ENCODE data around the gene DLG2. TPM values are rescaled to one million over a fixed set of nuclear protein-coding genes. Genes with fewer than 3 reads are reported as not detected.

The DLG2 gene
- total and polyA plus RNA-seq, 2 donors, result 4.8 to 6.6 TPM

DNA sequence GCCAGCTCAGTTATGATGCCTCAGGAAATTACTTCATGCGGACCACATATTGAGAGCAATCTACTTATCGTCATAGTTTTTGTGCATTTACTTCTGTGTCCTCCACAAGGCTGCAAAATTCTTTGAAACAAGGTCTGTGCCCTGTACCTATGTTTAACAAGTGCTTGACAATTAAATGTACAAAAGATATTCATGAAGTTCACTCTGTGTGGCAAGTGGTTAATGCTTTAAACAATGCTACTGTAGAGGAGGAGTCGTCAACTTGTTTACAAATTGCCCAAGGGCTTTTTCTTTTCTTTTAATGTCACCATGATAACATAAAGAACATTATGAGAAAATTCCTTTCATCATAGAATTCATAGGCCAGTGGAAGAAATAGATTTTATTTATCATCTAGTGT is 1469.5 kb downstream of the DLG2 start:
- Histone ChIP-seq H3K4me1 (ENCODE audit: control insufficient read depth in 2 of 2, insufficient read depth in 2 of 2, low read length in 2 of 2) (no peaks in the 10 kb centered on the region), H3K9me3 (ENCODE audit: control insufficient read depth in 2 of 2, insufficient read depth in 1 of 2, low read length in 1 of 2) (no peaks in the 10 kb centered on the region), H3K27me3 (ENCODE audit: control insufficient read depth in 2 of 2, insufficient read depth in 1 of 2, low read length in 1 of 2) (no peaks in the 10 kb centered on the region), H3K4me3 (ENCODE audit: low read length in 2 of 2) (no peak overlapping the region), H3K36me3 (ENCODE audit: control insufficient read depth in 2 of 2, insufficient read depth in 2 of 2, low read length in 1 of 2) (no peaks in the 10 kb centered on the region), H3K27ac (ENCODE audit: low read depth in 1 of 2, low read length in 1 of 2) (no peak overlapping the region)
- no peak for DNase-seq (ENCODE audit: low read depth in 6 of 9, low spot score in 9 of 9)
- WGBS, result 87% methylated on average over 3 of the region's 3 CpGs

DNA sequence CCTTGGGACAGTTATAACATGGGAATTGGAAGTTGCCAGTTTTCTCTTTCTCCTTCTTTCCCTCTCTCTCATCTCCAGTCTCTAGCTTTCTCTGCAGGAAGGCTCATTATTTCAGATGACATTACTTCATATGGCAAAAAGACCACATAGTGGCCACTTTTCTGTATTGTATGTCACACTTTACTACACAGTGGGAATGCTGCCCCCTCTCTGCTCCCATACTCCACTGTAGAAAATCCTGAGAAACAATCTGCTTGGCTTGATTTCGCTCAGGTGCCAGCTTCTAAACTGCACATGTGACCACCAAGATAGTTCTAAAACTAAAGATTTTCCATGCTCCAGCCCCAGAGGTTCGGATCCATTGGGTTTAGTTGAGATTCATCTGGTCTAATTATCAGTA is 1480.3 kb downstream of the DLG2 start:
- H3K27ac ChIP-seq (ENCODE audit: low read depth in 1 of 2, low read length in 1 of 2), result no peak overlapping the region
- no peaks in the 10 kb centered on the region for H3K9me3 ChIP-seq (ENCODE audit: control insufficient read depth in 2 of 2, insufficient read depth in 1 of 2, low read length in 1 of 2)
- H3K36me3 ChIP-seq (ENCODE audit: control insufficient read depth in 2 of 2, insufficient read depth in 2 of 2, low read length in 1 of 2), result no peaks in the 10 kb centered on the region
- H3K27me3 ChIP-seq (ENCODE audit: control insufficient read depth in 2 of 2, insufficient read depth in 1 of 2, low read length in 1 of 2), result no peaks in the 10 kb centered on the region
- WGBS, result 83% methylated on average over 2 of the region's 2 CpGs
- DNase-seq (ENCODE audit: low read depth in 6 of 9, low spot score in 9 of 9), result no peak
- H3K4me1 ChIP-seq (ENCODE audit: control insufficient read depth in 2 of 2, insufficient read depth in 2 of 2, low read length in 2 of 2), result no peaks in the 10 kb centered on the region
- no peak overlapping the region for H3K4me3 ChIP-seq (ENCODE audit: low read length in 2 of 2)

DNA sequence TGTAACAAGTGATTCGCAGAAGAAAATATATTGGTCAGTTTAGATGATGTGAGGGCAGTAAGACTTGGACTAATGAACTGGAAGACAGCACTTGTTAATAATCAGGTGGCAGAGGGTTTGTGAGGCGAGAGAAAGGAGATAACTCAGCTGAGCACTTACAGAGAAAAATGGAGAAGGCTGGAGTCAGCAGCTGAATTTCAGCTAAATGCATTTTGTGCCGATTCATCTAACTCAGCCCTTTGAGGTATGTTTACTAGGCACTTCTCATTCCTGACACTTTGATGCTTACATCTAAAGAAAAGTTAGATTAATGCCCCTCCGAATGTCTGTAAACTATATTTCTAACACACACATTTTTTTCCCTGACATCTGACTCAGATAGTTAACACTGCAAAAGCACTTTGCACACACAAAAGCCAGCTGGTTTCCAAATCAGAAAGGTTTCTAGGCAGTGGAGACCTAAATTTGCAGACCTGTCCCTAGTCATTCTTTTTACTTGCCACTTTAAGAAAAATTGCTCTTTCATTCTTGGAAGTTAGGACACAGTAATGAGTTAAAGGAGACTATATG is 1481.4 kb downstream of the DLG2 start:
- Histone ChIP-seq H3K27ac (ENCODE audit: low read depth in 1 of 2, low read length in 1 of 2) (no peak overlapping the region), H3K4me3 (ENCODE audit: low read length in 2 of 2) (no peak overlapping the region), H3K36me3 (ENCODE audit: control insufficient read depth in 2 of 2, insufficient read depth in 2 of 2, low read length in 1 of 2) (no peaks in the 10 kb centered on the region), H3K9me3 (ENCODE audit: control insufficient read depth in 2 of 2, insufficient read depth in 1 of 2, low read length in 1 of 2) (no peaks in the 10 kb centered on the region), H3K4me1 (ENCODE audit: control insufficient read depth in 2 of 2, insufficient read depth in 2 of 2, low read length in 2 of 2) (no peaks in the 10 kb centered on the region), H3K27me3 (ENCODE audit: control insufficient read depth in 2 of 2, insufficient read depth in 1 of 2, low read length in 1 of 2) (no peaks in the 10 kb centered on the region)
- WGBS, result 78% methylated on average over 4 of the region's 4 CpGs
- no peak for DNase-seq (ENCODE audit: low read depth in 6 of 9, low spot score in 9 of 9)

DNA sequence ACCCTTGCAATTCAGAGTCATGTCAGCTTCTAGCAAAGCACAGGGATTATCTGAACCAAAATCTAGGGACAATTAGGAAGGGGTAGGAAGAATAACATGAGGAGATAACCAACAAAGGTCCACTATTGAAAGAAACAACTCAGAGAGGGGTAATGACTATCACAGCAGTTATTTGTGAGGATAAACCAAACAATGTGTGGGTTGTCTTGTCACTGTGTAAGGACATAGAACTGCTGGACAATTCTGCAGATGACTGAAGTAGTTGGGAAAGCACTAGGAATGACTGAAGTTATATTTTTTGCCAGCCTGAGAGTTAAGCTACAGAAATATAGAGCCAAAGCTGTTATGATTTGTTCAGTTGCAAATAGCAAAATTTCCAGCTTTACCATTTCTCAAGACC is 1482.6 kb downstream of the DLG2 start:
- H3K4me1 ChIP-seq (ENCODE audit: control insufficient read depth in 2 of 2, insufficient read depth in 2 of 2, low read length in 2 of 2), result no peaks in the 10 kb centered on the region
- H3K4me3 ChIP-seq (ENCODE audit: low read length in 2 of 2), result no peak overlapping the region
- no peaks in the 10 kb centered on the region for H3K27me3 ChIP-seq (ENCODE audit: control insufficient read depth in 2 of 2, insufficient read depth in 1 of 2, low read length in 1 of 2)
- no peak for DNase-seq (ENCODE audit: low read depth in 6 of 9, low spot score in 9 of 9)
- H3K36me3 ChIP-seq (ENCODE audit: control insufficient read depth in 2 of 2, insufficient read depth in 2 of 2, low read length in 1 of 2), result no peaks in the 10 kb centered on the region
- H3K9me3 ChIP-seq (ENCODE audit: control insufficient read depth in 2 of 2, insufficient read depth in 1 of 2, low read length in 1 of 2), result no peaks in the 10 kb centered on the region
- H3K27ac ChIP-seq (ENCODE audit: low read depth in 1 of 2, low read length in 1 of 2), result no peak overlapping the region

DNA sequence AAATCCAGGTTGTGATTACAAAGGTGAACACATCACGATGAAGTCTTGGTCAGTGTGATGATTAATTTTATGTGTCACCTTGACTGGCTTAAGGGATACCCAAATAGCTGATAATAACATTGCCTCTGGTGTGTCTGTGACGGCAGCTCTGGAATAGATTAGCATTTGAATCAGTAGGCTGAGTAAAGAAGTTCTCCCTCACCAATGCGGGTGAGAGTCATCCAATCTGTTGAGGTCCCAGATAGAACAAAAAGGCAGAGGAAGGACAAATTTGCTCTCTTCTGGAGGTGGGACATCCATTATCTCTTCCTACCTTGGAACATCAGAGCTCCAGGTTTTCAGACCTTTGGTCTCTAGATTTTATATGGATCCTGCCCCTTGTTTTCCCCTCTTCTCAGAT is 1484.7 kb downstream of the DLG2 start:
- no peaks in the 10 kb centered on the region for H3K27me3 ChIP-seq (ENCODE audit: control insufficient read depth in 2 of 2, insufficient read depth in 1 of 2, low read length in 1 of 2)
- H3K9me3 ChIP-seq (ENCODE audit: control insufficient read depth in 2 of 2, insufficient read depth in 1 of 2, low read length in 1 of 2), result no peaks in the 10 kb centered on the region
- H3K4me1 ChIP-seq (ENCODE audit: control insufficient read depth in 2 of 2, insufficient read depth in 2 of 2, low read length in 2 of 2), result no peaks in the 10 kb centered on the region
- DNase-seq (ENCODE audit: low read depth in 6 of 9, low spot score in 9 of 9), result no peak
- no peak overlapping the region for H3K4me3 ChIP-seq (ENCODE audit: low read length in 2 of 2)
- WGBS, result 85% methylated on average over 3 of the region's 3 CpGs
- no peak overlapping the region for H3K27ac ChIP-seq (ENCODE audit: low read depth in 1 of 2, low read length in 1 of 2)
- no peaks in the 10 kb centered on the region for H3K36me3 ChIP-seq (ENCODE audit: control insufficient read depth in 2 of 2, insufficient read depth in 2 of 2, low read length in 1 of 2)

DNA sequence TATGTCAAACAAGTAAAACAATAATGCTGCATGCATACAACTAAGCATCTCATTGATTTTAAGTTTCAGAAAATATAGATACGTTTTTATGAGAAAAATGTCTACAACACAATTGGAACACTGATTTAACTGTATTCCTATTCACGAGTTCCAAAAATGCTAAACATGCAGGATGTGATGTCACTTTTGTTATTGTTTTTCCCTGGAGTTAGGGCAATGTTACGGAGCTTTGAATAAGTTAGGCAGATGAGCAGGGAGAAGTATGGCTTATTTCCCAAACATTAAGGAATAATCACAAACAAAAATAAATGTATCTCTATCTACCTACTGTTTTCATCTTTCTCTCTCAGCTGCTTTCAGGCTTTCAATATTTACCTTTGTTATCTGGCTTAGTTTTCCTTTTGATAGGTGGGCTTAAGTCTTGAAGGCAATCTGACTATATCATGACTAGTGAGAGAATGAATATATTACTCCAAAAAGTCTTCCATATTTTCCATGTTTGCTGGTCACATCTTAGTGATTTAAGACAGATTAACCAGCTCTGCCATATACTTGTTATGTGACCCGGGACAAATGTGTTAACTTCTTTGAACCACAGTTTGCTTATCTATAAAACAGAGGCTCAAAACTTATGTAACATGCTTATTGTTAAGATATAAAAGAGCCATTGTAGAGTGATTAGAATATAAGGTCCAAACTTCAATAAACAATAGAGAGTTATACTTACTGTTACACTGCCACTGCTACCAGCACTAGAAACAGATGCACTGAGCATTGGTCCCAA is 1486.6 kb downstream of the DLG2 start:
- Histone ChIP-seq H3K36me3 (ENCODE audit: control insufficient read depth in 2 of 2, insufficient read depth in 2 of 2, low read length in 1 of 2) (no peaks in the 10 kb centered on the region), H3K27ac (ENCODE audit: low read depth in 1 of 2, low read length in 1 of 2) (no peak overlapping the region), H3K9me3 (ENCODE audit: control insufficient read depth in 2 of 2, insufficient read depth in 1 of 2, low read length in 1 of 2) (no peaks in the 10 kb centered on the region), H3K4me3 (ENCODE audit: low read length in 2 of 2) (no peak overlapping the region), H3K27me3 (ENCODE audit: control insufficient read depth in 2 of 2, insufficient read depth in 1 of 2, low read length in 1 of 2) (no peaks in the 10 kb centered on the region), H3K4me1 (ENCODE audit: control insufficient read depth in 2 of 2, insufficient read depth in 2 of 2, low read length in 2 of 2) (no peaks in the 10 kb centered on the region)
- WGBS, result 71% methylated on average over 4 of the region's 4 CpGs
- no peak for DNase-seq (ENCODE audit: low read depth in 6 of 9, low spot score in 9 of 9)

DNA sequence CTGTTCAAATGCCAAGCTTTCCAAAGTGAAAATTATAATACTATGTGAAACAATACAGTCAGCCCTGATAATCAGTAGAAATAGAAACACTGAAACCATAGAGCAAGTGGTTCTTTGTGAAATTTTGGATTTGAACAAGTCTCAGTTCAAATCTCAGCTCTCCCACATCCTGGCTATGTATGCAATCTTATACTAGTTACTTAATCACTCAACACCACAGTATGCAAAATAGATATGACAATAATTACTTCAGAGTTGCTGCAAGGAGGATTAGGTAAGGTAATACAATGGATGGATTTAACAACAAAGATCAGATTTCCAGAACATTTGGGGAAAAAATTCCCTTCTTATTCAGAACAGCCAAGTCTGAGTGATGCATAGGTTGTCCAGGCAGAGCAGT is 1489.2 kb downstream of the DLG2 start:
- no peak overlapping the region for H3K27ac ChIP-seq (ENCODE audit: low read depth in 1 of 2, low read length in 1 of 2)

DNA sequence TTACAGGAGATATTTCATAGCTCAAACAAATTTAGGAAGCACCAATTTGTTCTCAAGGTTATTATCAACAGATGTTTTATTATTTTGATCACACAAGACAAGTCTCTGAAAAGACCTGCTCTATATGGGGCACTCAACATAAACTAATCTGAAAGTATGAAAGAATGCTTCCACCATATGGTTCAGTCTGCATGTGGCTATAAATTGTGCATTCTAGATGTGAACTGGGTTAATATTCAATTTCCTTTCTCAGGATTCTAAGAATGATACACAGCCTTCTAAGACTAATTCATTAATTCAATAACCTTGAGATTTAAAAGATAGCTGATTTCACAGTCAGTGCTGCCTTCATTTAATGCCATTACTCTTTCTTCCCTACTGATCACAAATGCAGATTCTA is 1489.6 kb downstream of the DLG2 start:
- H3K27ac ChIP-seq (ENCODE audit: low read depth in 1 of 2, low read length in 1 of 2), result no peak overlapping the region
- no peaks in the 10 kb centered on the region for H3K9me3 ChIP-seq (ENCODE audit: control insufficient read depth in 2 of 2, insufficient read depth in 1 of 2, low read length in 1 of 2)
- no peak for DNase-seq (ENCODE audit: low read depth in 6 of 9, low spot score in 9 of 9)
- H3K27me3 ChIP-seq (ENCODE audit: control insufficient read depth in 2 of 2, insufficient read depth in 1 of 2, low read length in 1 of 2), result no peaks in the 10 kb centered on the region
- no peaks in the 10 kb centered on the region for H3K36me3 ChIP-seq (ENCODE audit: control insufficient read depth in 2 of 2, insufficient read depth in 2 of 2, low read length in 1 of 2)
- H3K4me1 ChIP-seq (ENCODE audit: control insufficient read depth in 2 of 2, insufficient read depth in 2 of 2, low read length in 2 of 2), result no peaks in the 10 kb centered on the region
- H3K4me3 ChIP-seq (ENCODE audit: low read length in 2 of 2), result no peak overlapping the region

More for the DNA sequence above, 1489.2 kb downstream of the DLG2 start:
- Histone ChIP-seq H3K27me3 (ENCODE audit: control insufficient read depth in 2 of 2, insufficient read depth in 1 of 2, low read length in 1 of 2) (no peaks in the 10 kb centered on the region), H3K9me3 (ENCODE audit: control insufficient read depth in 2 of 2, insufficient read depth in 1 of 2, low read length in 1 of 2) (no peaks in the 10 kb centered on the region), H3K4me3 (ENCODE audit: low read length in 2 of 2) (no peak overlapping the region), H3K4me1 (ENCODE audit: control insufficient read depth in 2 of 2, insufficient read depth in 2 of 2, low read length in 2 of 2) (no peaks in the 10 kb centered on the region), H3K36me3 (ENCODE audit: control insufficient read depth in 2 of 2, insufficient read depth in 2 of 2, low read length in 1 of 2) (no peaks in the 10 kb centered on the region)
- DNase-seq (ENCODE audit: low read depth in 6 of 9, low spot score in 9 of 9), result no peak

DNA sequence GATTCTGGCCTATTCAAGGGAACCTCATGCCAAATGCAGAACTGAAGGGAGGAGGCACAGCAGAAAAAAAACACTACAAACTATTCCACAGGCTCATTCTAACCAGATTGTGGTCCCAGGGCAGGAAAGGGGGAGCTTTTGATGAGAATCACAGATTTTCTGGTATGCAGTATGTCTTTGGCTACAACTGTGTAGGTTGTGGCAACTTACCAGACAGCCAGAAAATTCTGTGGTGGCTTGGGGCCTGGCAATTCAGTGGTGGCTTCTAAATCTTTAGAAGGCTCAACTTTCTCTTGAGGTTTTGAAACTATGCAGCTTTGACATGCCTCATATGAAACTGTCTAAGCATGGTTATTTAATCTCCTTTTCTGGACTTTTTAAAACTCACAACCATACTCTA is 1490.2 kb downstream of the DLG2 start:
- no peak overlapping the region for H3K27ac ChIP-seq (ENCODE audit: low read depth in 1 of 2, low read length in 1 of 2)

More for the DNA sequence above, 1490.2 kb downstream of the DLG2 start:
- Histone ChIP-seq H3K9me3 (ENCODE audit: control insufficient read depth in 2 of 2, insufficient read depth in 1 of 2, low read length in 1 of 2) (no peaks in the 10 kb centered on the region), H3K4me3 (ENCODE audit: low read length in 2 of 2) (no peak overlapping the region), H3K4me1 (ENCODE audit: control insufficient read depth in 2 of 2, insufficient read depth in 2 of 2, low read length in 2 of 2) (no peaks in the 10 kb centered on the region), H3K27me3 (ENCODE audit: control insufficient read depth in 2 of 2, insufficient read depth in 1 of 2, low read length in 1 of 2) (no peaks in the 10 kb centered on the region), H3K36me3 (ENCODE audit: control insufficient read depth in 2 of 2, insufficient read depth in 2 of 2, low read length in 1 of 2) (no peaks in the 10 kb centered on the region)
- DNase-seq (ENCODE audit: low read depth in 6 of 9, low spot score in 9 of 9), result no peak

Measured in thymus (tissue), 11 donors.